ENCODE data around the gene CYTH3. TPM values are rescaled to one million over a fixed set of nuclear protein-coding genes. Genes with fewer than 3 reads are reported as not detected.

The CYTH3 gene
- total and polyA plus RNA-seq, 2 of the 8 experiments (the other 6 are each of a cell fraction or from before 2014, with no cell fraction given): 10.3 to 11.9 TPM

DNA sequence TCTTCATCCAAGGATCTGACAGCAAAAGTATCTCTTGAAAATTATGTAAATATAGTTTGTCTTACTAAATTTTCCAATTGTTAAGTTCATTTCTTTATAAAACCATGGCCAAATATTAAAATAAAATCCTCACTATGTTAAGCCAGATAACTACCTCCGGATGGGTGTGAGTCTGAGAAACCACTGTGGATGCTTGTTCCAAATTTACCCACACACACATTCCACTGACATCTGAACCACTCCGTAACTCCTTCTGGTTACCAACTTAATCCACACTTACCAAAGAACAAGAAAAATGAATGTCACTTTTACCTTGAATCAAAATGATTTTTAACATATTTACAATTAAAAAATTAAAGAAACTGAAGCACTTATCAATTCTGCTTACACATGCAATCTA lies 19.7 kb downstream of the CYTH3 start:
- Histone ChIP-seq H3K18ac (ENCODE audit: extremely low read depth, low read length) (no peak overlapping the region), H3K9me3 (ENCODE audit: insufficient read depth in 2 of 2, low read depth in 1 of 2, low read length in 1 of 2) (no peaks in the 10 kb centered on the region), H4K91ac (replicated peaks; ENCODE audit: insufficient read length, low read length) (no peak overlapping the region), H3K79me2 (ENCODE audit: control insufficient read depth in 1 of 2, insufficient read depth in 2 of 2, low read length in 2 of 2) (peaks cover 0 to 7% of the 10 kb centered on the region in 2 experiments; a peak in 2 of 4 replicates), H3K4me3 (ENCODE audit: extremely low read depth in 1 of 4, insufficient read depth in 2 of 4, low read depth in 3 of 4, low read length in 4 of 4) (no peak overlapping the region), H2AFZ (ENCODE audit: low read length) (no peak overlapping the region), H3K14ac (ENCODE audit: insufficient read length) (no peak overlapping the region), H2BK12ac (ENCODE audit: low read depth, low read length) (no peak overlapping the region), H2AK5ac (ENCODE audit: low read depth, low read length) (no peak overlapping the region), H3K27ac (ENCODE audit: low read depth, low read length) (no peak overlapping the region), H4K20me1 (replicated peaks in 1 of 2; ENCODE audit: control insufficient read depth in 1 of 2, insufficient read depth in 2 of 2, low read length in 2 of 2) (peaks cover 0 to 4% of the 10 kb centered on the region in 2 experiments), H3K23me2 (ENCODE audit: low read depth, low read length) (no peaks in the 10 kb centered on the region), H3K4me2 (ENCODE audit: insufficient read depth in 1 of 2, low read depth in 2 of 2, low read length in 2 of 2) (no peak overlapping the region), H2BK120ac (replicated peaks; ENCODE audit: low read depth, low read length) (no peak overlapping the region), H3K27me3 (replicated peaks in 1 of 4; ENCODE audit: control insufficient read depth in 3 of 4, extremely low read depth in 1 of 4, insufficient read depth in 3 of 4, low read length in 3 of 4) (no peaks in the 10 kb centered on the region), H3K56ac (replicated peaks; ENCODE audit: insufficient read length, low read depth, low read length) (no peak overlapping the region), H3K36me3 (ENCODE audit: control insufficient read depth in 2 of 4, insufficient read depth in 4 of 4, low read length in 3 of 4) (no peaks in the 10 kb centered on the region), H4K8ac (ENCODE audit: extremely low read depth, insufficient read depth, low read length) (no peak overlapping the region), H2BK20ac (ENCODE audit: low read length) (no peak overlapping the region), H3K4ac (replicated peaks; ENCODE audit: insufficient read length, low read depth, low read length) (no peak overlapping the region), H4K5ac (ENCODE audit: insufficient read length, low read depth, low read length) (no peak overlapping the region), H3K79me1 (ENCODE audit: low read depth, low read length) (no peaks in the 10 kb centered on the region), H3K4me1 (replicated peaks in 1 of 4; ENCODE audit: control insufficient read depth in 3 of 4, insufficient read depth in 4 of 4, low read length in 3 of 4) (peaks cover 0 to 5% (median under 1%) of the 10 kb centered on the region in 4 experiments; a peak in 2 of 7 replicates), H3K23ac (ENCODE audit: insufficient read length) (no peak overlapping the region), H2BK15ac (ENCODE audit: low read length) (no peak overlapping the region), H3K9ac (replicated peaks in 1 of 4; ENCODE audit: extremely low read depth in 1 of 4, low read depth in 3 of 4, low read length in 3 of 4) (no peak overlapping the region), H2BK5ac (ENCODE audit: low read depth, low read length) (no peak overlapping the region)
- 98% methylated on average over 2 of the region's 2 CpGs; no CpG with 5 or more reads in 1 of the 2 experiments for WGBS, 2 experiments (ENCODE audit: extremely low coverage in 1 of 2, insufficient coverage in 1 of 2, insufficient read length in 1 of 2, insufficient replicate concordance in 2 of 2, low coverage in 1 of 2, low lambda C conversion rate in 2 of 2, missing lambda C conversion rate in 1 of 2)
- DNase-seq (ENCODE audit: low read depth in 1 of 2, low spot score in 2 of 2) (no peak), FAIRE-seq (no peak)
- CTCF ChIA-PET (ENCODE audit: partially characterized antibody): no interaction called here
- POLR2A ChIA-PET (ENCODE audit: partially characterized antibody): no interaction called here
- TF ChIP-seq SP4 (IDR thresholded peaks at IDR 0.05; ENCODE audit: low read length) (no peak), TCF12 (IDR thresholded peaks at IDR 0.05; ENCODE audit: low read depth, low read length) (no peak)
- TF ChIP-seq, protein P1, sequence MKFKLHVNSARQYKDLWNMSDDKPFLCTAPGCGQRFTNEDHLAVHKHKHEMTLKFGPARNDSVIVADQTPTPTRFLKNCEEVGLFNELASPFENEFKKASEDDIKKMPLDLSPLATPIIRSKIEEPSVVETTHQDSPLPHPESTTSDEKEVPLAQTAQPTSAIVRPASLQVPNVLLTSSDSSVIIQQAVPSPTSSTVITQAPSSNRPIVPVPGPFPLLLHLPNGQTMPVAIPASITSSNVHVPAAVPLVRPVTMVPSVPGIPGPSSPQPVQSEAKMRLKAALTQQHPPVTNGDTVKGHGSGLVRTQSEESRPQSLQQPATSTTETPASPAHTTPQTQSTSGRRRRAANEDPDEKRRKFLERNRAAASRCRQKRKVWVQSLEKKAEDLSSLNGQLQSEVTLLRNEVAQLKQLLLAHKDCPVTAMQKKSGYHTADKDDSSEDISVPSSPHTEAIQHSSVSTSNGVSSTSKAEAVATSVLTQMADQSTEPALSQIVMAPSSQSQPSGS (IDR thresholded peaks at IDR 0.05; ENCODE audit: low read length): no peak

All from H1 (cell line).